ENCODE measurements around the gene SCNN1A. TPM values are rescaled to one million over a fixed set of nuclear protein-coding genes. Genes with fewer than 3 reads are reported as not detected.

Gene SCNN1A
- total RNA-seq = under 0.01 TPM in 1 of 2 replicates, not detected in the other

GRCh38 chr12:6375269-6376078, at the start of gene SCNN1A:
Gene SCNN1A, minus strand, starts transcription at chr12:6375563. Its CDS starts 780 bp downstream, at chr12:6374783.

GRCh38 chr12:6383572-6384498, 8.5 kb upstream of the SCNN1A start, which contains the start of gene LTBR:
Gene LTBR, plus strand, starts transcription at chr12:6384162. Its CDS starts 197 bp downstream, at chr12:6384359.

DNA sequence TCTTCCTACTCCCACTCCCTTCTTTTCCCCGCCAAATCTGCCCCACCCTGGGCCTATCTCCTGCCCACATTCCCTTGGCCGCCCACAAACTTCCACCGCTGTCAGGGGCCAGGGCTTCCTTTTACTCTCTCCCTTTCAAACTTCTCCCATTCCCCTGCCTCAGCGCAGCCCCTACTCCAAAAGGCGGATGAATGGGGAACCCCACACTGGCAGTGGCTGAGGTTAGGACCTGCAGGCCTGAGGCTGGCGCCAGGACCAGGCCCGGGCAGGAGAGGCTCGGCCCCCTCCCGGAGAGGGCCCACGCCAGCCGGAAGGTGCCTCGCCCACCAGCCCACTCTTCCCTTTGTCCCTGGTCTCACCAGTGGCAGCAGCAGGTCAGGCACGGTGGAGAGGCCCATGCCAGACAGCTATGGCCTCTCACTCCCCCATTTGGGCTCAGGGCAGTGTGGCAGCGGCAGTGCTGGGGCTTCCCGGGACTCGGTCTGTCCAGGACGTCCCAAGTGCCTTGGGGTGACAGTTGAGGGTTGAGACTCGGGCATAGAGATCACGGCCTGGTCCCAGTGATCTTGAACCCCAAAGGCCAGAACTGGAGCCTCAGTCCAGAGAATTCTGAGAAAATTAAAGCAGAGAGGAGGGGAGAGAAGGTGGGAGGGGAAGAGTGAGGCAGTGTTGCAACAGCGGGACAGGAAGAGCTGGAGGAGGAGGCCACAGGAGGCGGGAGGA, 33.8 kb downstream of the SCNN1A start, which contains the start of gene TNFRSF1A:
TNFRSF1A (minus strand) TSS at position 660 of the 723 bp plus-strand sequence; CDS start at position 398, 262 bp downstream.

Other genes with a start within 250 kb of the SCNN1A start
- 424 and 616 TPM in 2 replicates for gene CD9, start 175.2 kb downstream of the SCNN1A start, total RNA-seq
- gene PLEKHG6, start 64.9 kb downstream of the SCNN1A start, total RNA-seq = not detected in 2 replicates
- gene TNFRSF1A, start 33.5 kb downstream of the SCNN1A start, total RNA-seq = 67.9 and 88.1 TPM in 2 replicates
- gene LTBR, start 8.6 kb upstream of the SCNN1A start, total RNA-seq = 31.2 and 56.7 TPM in 2 replicates
- gene CD27, start 69.4 kb upstream of the SCNN1A start, total RNA-seq = 0.12 TPM in 1 of 2 replicates, not detected in the other
- 7.1 and 12.1 TPM in 2 replicates for gene TAPBPL, start 76.5 kb upstream of the SCNN1A start, total RNA-seq
- gene VAMP1, start 95.1 kb upstream of the SCNN1A start, total RNA-seq = 3.3 and 7.4 TPM in 2 replicates
- 87.9 and 108 TPM in 2 replicates for gene MRPL51, start 117.7 kb upstream of the SCNN1A start, total RNA-seq
- 59.0 and 113 TPM in 2 replicates for gene NCAPD2, start 118.5 kb upstream of the SCNN1A start, total RNA-seq
- 5,674 and 7,219 TPM in 2 replicates for gene GAPDH, start 159.0 kb upstream of the SCNN1A start, total RNA-seq
- 15.0 and 15.1 TPM in 2 replicates for gene IFFO1, start 180.5 kb upstream of the SCNN1A start, total RNA-seq
- gene NOP2, start 192.7 kb upstream of the SCNN1A start, total RNA-seq = 25.4 and 29.9 TPM in 2 replicates
- 259 and 264 TPM in 2 replicates for gene CHD4, start 231.8 kb upstream of the SCNN1A start, total RNA-seq